OCI-LY1 (cell line): Measurements from ENCODE around the gene GDF7.

Experiments used
- H2AFZ ChIP-seq: fragments of 200-600 bp; sonication (generic), shearing (Covaris generic); 2 replicates; pipeline ENCODE4 v1.6.0; 2014; ENCODE audit warnings: antibody characterized with exemption, mild to moderate bottlenecking, low read length
- H3F3A ChIP-seq: fragments of 200-600 bp; sonication (generic), shearing (Covaris generic); 2 replicates; pipeline ENCODE4 v1.6.0; 2014; ENCODE audit warnings: mild to moderate bottlenecking, antibody characterized with exemption, low read length, moderate library complexity; ENCODE audit not compliant: insufficient read depth
- H3K27ac ChIP-seq: fragments of 200-600 bp; sonication (generic); 2 replicates; pipeline ENCODE4 v1.5.1; 2014; ENCODE audit warnings: low read length, mixed run types, mild to moderate bottlenecking, low read depth; ENCODE audit not compliant: poor library complexity, severe bottlenecking
- H3K27me3 ChIP-seq: fragments of 200-600 bp; sonication (generic); 2 replicates; pipeline ENCODE4 v1.6.0; 2014; ENCODE audit warnings: antibody characterized with exemption, mild to moderate bottlenecking, low read length, moderate library complexity; ENCODE audit not compliant: insufficient read depth
- H3K36me3 ChIP-seq: fragments of 200-600 bp; sonication (generic); 2 replicates; pipeline ENCODE4 v1.6.1; 2014; ENCODE audit warnings: mild to moderate bottlenecking, antibody characterized with exemption, low read length, moderate library complexity, mixed read lengths; ENCODE audit not compliant: insufficient read depth
- H3K4me1 ChIP-seq: fragments of 200-600 bp; sonication (generic); 2 replicates; pipeline ENCODE4 v1.5.1; 2014; ENCODE audit warnings: mild to moderate bottlenecking, low read length, moderate library complexity; ENCODE audit not compliant: insufficient read depth, severe bottlenecking
- H3K4me2 ChIP-seq: fragments of 200-600 bp; sonication (generic), shearing (Covaris generic); 2 replicates; pipeline ENCODE4 v1.6.1; 2014; ENCODE audit warnings: low read length
- H3K4me3 ChIP-seq: fragments of 200-600 bp; sonication (generic); 2 replicates; pipeline ENCODE4 v1.5.1; 2014; ENCODE audit warnings: low read length, low read depth, mild to moderate bottlenecking, mixed read lengths; ENCODE audit not compliant: poor library complexity, severe bottlenecking
- H3K79me2 ChIP-seq: fragments of 200-600 bp; shearing (Covaris generic); 2 replicates; pipeline ENCODE4 v1.6.1; 2016; ENCODE audit warnings: mixed run types, low read length, mixed read lengths; ENCODE audit not compliant: insufficient read depth
- H3K9ac ChIP-seq: fragments of 200-600 bp; sonication (generic), shearing (Covaris generic); 2 replicates; pipeline ENCODE4 v1.6.1; 2014; ENCODE audit warnings: mild to moderate bottlenecking, low read length, mixed read lengths
- H3K9me2 ChIP-seq: fragments of 200-600 bp; sonication (generic), shearing (Covaris generic); 2 replicates; pipeline ENCODE4 v1.6.1; 2014; ENCODE audit warnings: low read depth, mild to moderate bottlenecking, low read length, mixed read lengths
- H3K9me3 ChIP-seq: fragments of 200-600 bp; shearing (Covaris generic); 2 replicates; pipeline ENCODE4 v1.6.1; 2014; ENCODE audit warnings: low read length, mixed read lengths
- H4K20me1 ChIP-seq: fragments of 200-600 bp; sonication (generic), shearing (Covaris generic); 2 replicates; pipeline ENCODE4 v1.6.0; 2016; ENCODE audit warnings: mild to moderate bottlenecking, low read length; ENCODE audit not compliant: insufficient read depth
- EZH2 ChIP-seq: fragments of 200-600 bp; sonication (generic), shearing (Covaris generic); IDR thresholded peaks from 2 replicates; pipeline ENCODE4 v1.8.0; 2017; ENCODE audit warnings: borderline replicate concordance, mixed run types, mild to moderate bottlenecking, antibody characterized with exemption, low read length, moderate library complexity, mixed read lengths
- TF ChIP-seq, protein P1 (sequence below): fragments of 200-600 bp; sonication (generic), shearing (Covaris generic); IDR thresholded peaks from 2 replicates; pipeline ENCODE4 v1.5.1; 2017; ENCODE audit warnings: mild to moderate bottlenecking, antibody characterized with exemption, low read length, moderate library complexity, mixed read lengths

GDF7 gene

DNA sequence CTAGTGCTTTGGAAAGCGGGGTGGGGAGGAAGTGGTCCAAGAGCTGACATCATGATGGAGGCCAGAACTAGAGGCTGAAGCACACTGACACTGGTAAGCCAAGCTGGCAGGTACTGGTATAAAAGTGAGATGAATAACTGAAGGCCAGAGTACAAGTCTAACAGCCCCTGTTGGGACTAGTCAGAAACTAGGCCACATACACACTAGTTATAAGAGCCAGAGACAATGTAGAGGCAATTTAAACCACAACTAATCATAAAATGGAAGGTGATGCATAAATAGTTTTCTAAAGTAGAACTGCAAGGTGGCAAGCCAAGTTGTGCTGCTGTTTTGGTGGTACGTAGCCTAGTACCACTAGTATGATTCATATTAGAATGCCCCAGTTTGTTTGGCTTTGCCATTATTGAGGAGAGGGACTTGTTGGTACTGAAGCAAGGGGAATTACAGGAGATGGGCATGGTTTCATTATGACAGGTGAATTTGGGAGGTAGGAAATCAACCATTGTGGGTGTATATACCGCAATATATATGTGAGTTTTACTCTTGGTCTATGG, 57.6 kb downstream of the GDF7 start:
- no peaks in the 10 kb centered on the region for H3K9me3 ChIP-seq
- peaks cover 4% of the 10 kb centered on the region; the same call in 1 of the 2 replicates for H3K36me3 ChIP-seq
- H3F3A ChIP-seq = no peaks in the 10 kb centered on the region
- no peaks in the 10 kb centered on the region for H4K20me1 ChIP-seq
- H2AFZ ChIP-seq = no peak overlapping the region
- no peaks in the 10 kb centered on the region; the same call in 1 of the 2 replicates for H3K79me2 ChIP-seq
- no peak overlapping the region for H3K4me3 ChIP-seq
- H3K4me2 ChIP-seq = no peak overlapping the region
- no peaks in the 10 kb centered on the region for H3K4me1 ChIP-seq
- TF ChIP-seq EZH2 = no peak
- TF ChIP-seq, protein P1, sequence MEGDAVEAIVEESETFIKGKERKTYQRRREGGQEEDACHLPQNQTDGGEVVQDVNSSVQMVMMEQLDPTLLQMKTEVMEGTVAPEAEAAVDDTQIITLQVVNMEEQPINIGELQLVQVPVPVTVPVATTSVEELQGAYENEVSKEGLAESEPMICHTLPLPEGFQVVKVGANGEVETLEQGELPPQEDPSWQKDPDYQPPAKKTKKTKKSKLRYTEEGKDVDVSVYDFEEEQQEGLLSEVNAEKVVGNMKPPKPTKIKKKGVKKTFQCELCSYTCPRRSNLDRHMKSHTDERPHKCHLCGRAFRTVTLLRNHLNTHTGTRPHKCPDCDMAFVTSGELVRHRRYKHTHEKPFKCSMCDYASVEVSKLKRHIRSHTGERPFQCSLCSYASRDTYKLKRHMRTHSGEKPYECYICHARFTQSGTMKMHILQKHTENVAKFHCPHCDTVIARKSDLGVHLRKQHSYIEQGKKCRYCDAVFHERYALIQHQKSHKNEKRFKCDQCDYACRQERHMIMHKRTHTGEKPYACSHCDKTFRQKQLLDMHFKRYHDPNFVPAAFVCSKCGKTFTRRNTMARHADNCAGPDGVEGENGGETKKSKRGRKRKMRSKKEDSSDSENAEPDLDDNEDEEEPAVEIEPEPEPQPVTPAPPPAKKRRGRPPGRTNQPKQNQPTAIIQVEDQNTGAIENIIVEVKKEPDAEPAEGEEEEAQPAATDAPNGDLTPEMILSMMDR = no peak
- H3K9me2 ChIP-seq = no peaks in the 10 kb centered on the region
- H3K27ac ChIP-seq = no peak overlapping the region
- no peak overlapping the region for H3K9ac ChIP-seq
- H3K27me3 ChIP-seq = no peaks in the 10 kb centered on the region

DNA sequence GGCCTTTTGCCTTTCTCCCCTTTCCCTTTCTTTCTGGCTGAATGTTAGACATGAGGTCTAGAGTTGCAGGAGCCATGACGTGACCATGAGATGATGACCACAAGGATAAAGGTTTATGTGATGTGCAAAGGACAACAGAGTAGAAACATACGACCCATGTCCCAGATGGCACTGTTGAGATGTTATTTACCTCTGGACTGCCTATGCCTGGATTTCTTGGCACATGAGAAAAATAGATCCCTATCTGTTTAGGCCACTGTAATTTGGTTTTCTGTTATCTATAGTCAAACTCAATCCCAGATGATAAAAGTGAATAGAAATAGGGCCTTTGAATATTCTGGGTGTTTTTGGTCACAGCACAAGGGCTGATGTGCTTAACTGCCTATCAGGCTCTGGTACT, 58.8 kb downstream of the GDF7 start:
- H3K27me3 ChIP-seq = no peaks in the 10 kb centered on the region
- TF ChIP-seq, protein P1 = no peak
- TF ChIP-seq EZH2 = no peak
- H3K9me3 ChIP-seq = no peaks in the 10 kb centered on the region
- no peaks in the 10 kb centered on the region for H3K79me2 ChIP-seq
- no peak overlapping the region for H2AFZ ChIP-seq
- H3K4me2 ChIP-seq = no peak overlapping the region
- no peaks in the 10 kb centered on the region for H3K4me1 ChIP-seq
- H3K9ac ChIP-seq = no peak overlapping the region
- no peaks in the 10 kb centered on the region for H3F3A ChIP-seq
- H3K36me3 ChIP-seq = peaks cover 4% of the 10 kb centered on the region; the same call in 1 of the 2 replicates
- no peaks in the 10 kb centered on the region for H4K20me1 ChIP-seq
- no peak overlapping the region for H3K4me3 ChIP-seq
- no peak overlapping the region for H3K27ac ChIP-seq
- no peaks in the 10 kb centered on the region for H3K9me2 ChIP-seq

DNA sequence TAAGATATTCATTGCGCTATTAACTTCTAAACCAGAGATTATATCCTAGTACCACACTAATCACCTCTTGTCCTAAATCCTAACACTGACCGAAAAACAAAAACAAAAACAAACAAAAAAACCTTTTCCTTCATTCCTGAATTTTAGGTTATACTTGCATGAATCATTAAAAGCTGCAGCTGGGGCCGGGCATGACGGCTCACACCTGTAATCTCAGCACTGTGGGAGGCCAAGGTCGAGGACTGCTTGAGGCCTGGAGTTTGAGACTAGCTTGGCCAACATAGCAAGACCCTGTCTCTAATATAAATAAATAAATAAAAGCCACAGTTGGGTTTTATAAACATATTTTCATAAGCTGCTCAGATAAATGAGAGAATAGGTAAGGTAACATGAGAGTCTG, 60.0 kb downstream of the GDF7 start:
- TF ChIP-seq, protein P1 = no peak
- TF ChIP-seq EZH2 = no peak
- Histone ChIP-seq H3K4me2 (no peak overlapping the region), H3K9me3 (no peaks in the 10 kb centered on the region), H3K4me3 (no peak overlapping the region), H3K27me3 (no peaks in the 10 kb centered on the region), H4K20me1 (no peaks in the 10 kb centered on the region), H3K9ac (no peak overlapping the region), H3K4me1 (no peaks in the 10 kb centered on the region), H3K79me2 (no peaks in the 10 kb centered on the region), H3K36me3 (peaks cover 4% of the 10 kb centered on the region; the same call in 1 of the 2 replicates), H3K27ac (no peak overlapping the region), H3F3A (no peaks in the 10 kb centered on the region), H3K9me2 (no peaks in the 10 kb centered on the region), H2AFZ (no peak overlapping the region)
